Endodermal cell (in vitro differentiated cells): ENCODE measurements around the gene OSBPL3. TPM values are rescaled to one million over a fixed set of nuclear protein-coding genes. Genes with fewer than 3 reads are reported as not detected.

ENCODE experiments used
- DNase-seq: peaks from one replicate; pipeline ENCODE4 v3.0.0-alpha.2; 2017
- H3K27ac ChIP-seq: 2 replicates; pipeline ENCODE4 v1.5.1; 2013; ENCODE audit warnings: mild to moderate bottlenecking, low read depth, low read length, moderate library complexity
- H3K27me3 ChIP-seq: 2 replicates; pipeline ENCODE4 v1.6.1; 2013; ENCODE audit warnings: mild to moderate bottlenecking, low read length, moderate library complexity; ENCODE audit not compliant: insufficient read depth, control insufficient read depth, poor library complexity, severe bottlenecking
- H3K36me3 ChIP-seq: 2 replicates; pipeline ENCODE4 v1.7.0; 2013; ENCODE audit warnings: mild to moderate bottlenecking, low read length, moderate library complexity; ENCODE audit not compliant: control insufficient read depth, insufficient read depth
- H3K4me1 ChIP-seq: one replicate; pipeline ENCODE4 v1.7.0; 2013; ENCODE audit warnings: low read length; ENCODE audit not compliant: control insufficient read depth, insufficient read depth
- H3K4me3 ChIP-seq: 2 replicates; pipeline ENCODE4 v1.5.1; 2013; ENCODE audit warnings: mild to moderate bottlenecking, low read length, moderate library complexity
- H3K9ac ChIP-seq: 2 replicates; pipeline ENCODE4 v1.6.1; 2013; ENCODE audit warnings: mild to moderate bottlenecking, low read length, moderate library complexity; ENCODE audit not compliant: poor library complexity, severe bottlenecking; ENCODE audit errors: extremely low read depth
- H3K9me3 ChIP-seq: 2 replicates; pipeline ENCODE4 v1.6.1; 2013; ENCODE audit warnings: mild to moderate bottlenecking, low read length, moderate library complexity; ENCODE audit not compliant: control insufficient read depth
- H3K27ac Mint-ChIP-seq: 2 replicates; pipeline ENCODE4 v1.8.0; 2020; ENCODE audit warnings: mixed read lengths
- H3K27me3 Mint-ChIP-seq: 2 replicates; pipeline ENCODE4 v1.8.0; 2021; ENCODE audit warnings: mild to moderate bottlenecking, mixed read lengths; ENCODE audit not compliant: insufficient read depth
- H3K36me3 Mint-ChIP-seq: 2 replicates; pipeline ENCODE4 v1.8.0; 2020; ENCODE audit warnings: low read depth, mixed read lengths
- H3K4me1 Mint-ChIP-seq: 2 replicates; pipeline ENCODE4 v1.8.0; 2020; ENCODE audit warnings: mixed read lengths
- H3K4me3 Mint-ChIP-seq: 2 replicates; pipeline ENCODE4 v1.8.0; 2020; ENCODE audit warnings: mild to moderate bottlenecking, moderate library complexity, mixed read lengths
- H3K9me3 Mint-ChIP-seq: 2 replicates; pipeline ENCODE4 v1.8.0; 2020; ENCODE audit warnings: mild to moderate bottlenecking, mixed read lengths
- CTCF ChIP-seq: fragments of 200-600 bp; sonication (generic); conservative IDR thresholded peaks from 2 replicates; pipeline ENCODE4 v1.5.0; 2021; ENCODE audit warnings: antibody characterized with exemption, mild to moderate bottlenecking
- WGBS, 2 experiments: methylation state at CpG; one replicate each; pipeline versions ENCODE4 v1.1.5 to v1.1.7; 2013; ENCODE audit warnings: missing lambda C conversion rate in 2 of 2, mixed read lengths in 1 of 2; ENCODE audit not compliant: insufficient coverage in 1 of 2, insufficient read length in 1 of 2; 5-methylcytosine and 5-hydroxymethylcytosine counted together
- total RNA-seq, 2 donors: library from RNA; stranded (reverse); fragmentation: NEBNext Ultra II Directional in 1 of 2; extraction: Animal tissue kit (Norgen Biotek cat#: 25700) in 1 of 2; gene quantifications; 2 replicates in 1 of 2; 3 replicates in 1 of 2; pipeline ENCODE4 v1.2.1, GENCODE V29; 2021

Gene OSBPL3
- total RNA-seq, 2 donors from 2014 or later, result 9.8 to 11.3 TPM

GRCh38 chr7:25012254-25012653, 32.3 kb upstream of the OSBPL3 start:
- Histone ChIP-seq H3K27ac (no peak overlapping the region), H3K4me3 (no peak overlapping the region), H3K36me3 (no peaks in the 10 kb centered on the region), H3K27me3 (no peaks in the 10 kb centered on the region), H3K4me1 (no peaks in the 10 kb centered on the region), H3K9me3 (no peaks in the 10 kb centered on the region), H3K9ac (no peak overlapping the region)
- no peak for TF ChIP-seq CTCF
- Mint-ChIP-seq H3K27ac (no peak overlapping the region), H3K9me3 (peaks cover 13% of the 10 kb centered on the region), H3K36me3 (no peaks in the 10 kb centered on the region), H3K4me1 (no peaks in the 10 kb centered on the region), H3K27me3 (no peaks in the 10 kb centered on the region), H3K4me3 (no peak overlapping the region)
- DNase-seq, result no peak

GRCh38 chr7:25009257-25009656, 29.3 kb upstream of the OSBPL3 start:
- Mint-ChIP-seq H3K27me3 (no peaks in the 10 kb centered on the region), H3K9me3 (peaks cover 4% of the 10 kb centered on the region), H3K4me3 (no peak overlapping the region), H3K27ac (no peak overlapping the region), H3K4me1 (no peaks in the 10 kb centered on the region), H3K36me3 (no peaks in the 10 kb centered on the region)
- Histone ChIP-seq H3K4me3 (no peak overlapping the region), H3K4me1 (no peaks in the 10 kb centered on the region), H3K27ac (no peak overlapping the region), H3K27me3 (no peaks in the 10 kb centered on the region), H3K9me3 (no peaks in the 10 kb centered on the region), H3K36me3 (no peaks in the 10 kb centered on the region), H3K9ac (no peak overlapping the region)
- DNase-seq, result no peak
- 88% methylated on average over 5 of the region's 5 CpGs; no CpG with 5 or more reads in 1 of the 2 experiments for WGBS, 2 experiments
- no peak for TF ChIP-seq CTCF

GRCh38 chr7:25007668-25008067, 27.7 kb upstream of the OSBPL3 start:
- Mint-ChIP-seq H3K9me3 (peaks cover 4% of the 10 kb centered on the region), H3K27ac (no peak overlapping the region), H3K4me1 (no peaks in the 10 kb centered on the region), H3K27me3 (no peaks in the 10 kb centered on the region), H3K4me3 (no peak overlapping the region), H3K36me3 (no peaks in the 10 kb centered on the region)
- Histone ChIP-seq H3K27me3 (no peaks in the 10 kb centered on the region), H3K4me3 (no peak overlapping the region), H3K27ac (no peak overlapping the region), H3K36me3 (no peaks in the 10 kb centered on the region), H3K9ac (no peak overlapping the region), H3K4me1 (no peaks in the 10 kb centered on the region), H3K9me3 (no peaks in the 10 kb centered on the region)
- 86 to 94% methylated on average over 1 of the region's 1 CpG for WGBS, 2 experiments
- TF ChIP-seq CTCF, result peak; percentile 37
- no peak for DNase-seq
